ENCODE results near the gene WDR47.

- TF ChIP-seq POLR2AphosphoS2 (conservative IDR thresholded peaks at IDR 0.05; ENCODE audit: low read length) (no peak), REST (IDR thresholded peaks at IDR 0.05) (no peak), HOXA7 (CRISPR knock-in tag; IDR thresholded peaks at IDR 0.05) (no peak)
Observed at GRCh38 chr1:108969346-108969745, 72.6 kb downstream of the WDR47 start.

All from A549 (cell line).